Caco-2 (cell line): Measurements from ENCODE around the gene FAM98A. TPM values are rescaled to one million over a fixed set of nuclear protein-coding genes. Genes with fewer than 3 reads are reported as not detected.

Experiments
- BruUV-seq: library from RNA; stranded (reverse); fragments of 400-500 nt; replicated peaks from 2 replicates; lab custom pipeline; 2021; lab: Mats Ljungman, UMichigan
- CTCF ChIA-PET: fragments of 300-600 bp; sonication (Branson Sonifier 250); formaldehyde crosslinking; loops from one replicate; lab custom pipeline; 2022; ENCODE audit warnings: antibody characterized with exemption; lab: Charles Lee
- POLR2A ChIA-PET: fragments of 300-600 bp; sonication (Branson Sonifier 250); formaldehyde crosslinking; loops from one replicate; lab custom pipeline; 2022; ENCODE audit warnings: antibody characterized with exemption; lab: Charles Lee
- DNase-seq, 2 experiments: peaks; one replicate each; pipeline versions ENCODE4 v3.0.0 to v3.0.0-alpha.2; 2020 to 2022
- H3K27me3 ChIP-seq: replicated peaks from 2 replicates; pipeline ENCODE4 v1.6.0; 2011; ENCODE audit warnings: low read length; ENCODE audit not compliant: control insufficient read depth, insufficient read depth
- H3K36me3 ChIP-seq: 2 replicates; pipeline ENCODE4 v1.5.1; 2011; ENCODE audit warnings: low read length; ENCODE audit not compliant: control insufficient read depth, insufficient read depth
- H3K4me1 ChIP-seq: fragments of 250-450 bp; sonication (Bioruptor Pico); 2 replicates; pipeline ENCODE4 v1.5.1; 2020; ENCODE audit warnings: mild to moderate bottlenecking
- H3K4me3 ChIP-seq: 2 replicates; pipeline ENCODE4 v1.5.1; 2011; ENCODE audit warnings: low read depth, mild to moderate bottlenecking, control low read depth, low read length
- H3K9me3 ChIP-seq: fragments of 250-450 bp; sonication (Bioruptor Pico); 2 replicates; pipeline ENCODE4 v1.5.1; 2020; ENCODE audit warnings: mild to moderate bottlenecking, moderate library complexity
- H3K27ac Mint-ChIP-seq: one replicate; pipeline ENCODE4 v1.8.0; 2022; ENCODE audit warnings: mixed read lengths; ENCODE audit not compliant: unreplicated experiment
- H3K27me3 Mint-ChIP-seq: one replicate; pipeline ENCODE4 v1.8.0; 2022; ENCODE audit warnings: mixed read lengths; ENCODE audit not compliant: insufficient read depth, unreplicated experiment
- H3K36me3 Mint-ChIP-seq: one replicate; pipeline ENCODE4 v1.8.0; 2022; ENCODE audit warnings: mild to moderate bottlenecking, mixed read lengths; ENCODE audit not compliant: insufficient read depth, unreplicated experiment
- H3K4me1 Mint-ChIP-seq: one replicate; pipeline ENCODE4 v1.8.0; 2022; ENCODE audit warnings: low read depth, mixed read lengths; ENCODE audit not compliant: unreplicated experiment
- H3K4me3 Mint-ChIP-seq: one replicate; pipeline ENCODE4 v1.8.0; 2022; ENCODE audit warnings: mild to moderate bottlenecking, moderate library complexity, mixed read lengths; ENCODE audit not compliant: unreplicated experiment
- H3K9me3 Mint-ChIP-seq: one replicate; pipeline ENCODE4 v1.8.0; 2022; ENCODE audit warnings: mixed read lengths; ENCODE audit not compliant: unreplicated experiment
- intact Hi-C: fragments of 100-400 bp; cut with micrococcal nuclease; formaldehyde crosslinking; loops from one replicate; pipeline ENCODE4 v1.10.0; 2022; ENCODE audit not compliant: unreplicated experiment
- total RNA-seq: library from RNA; stranded (reverse); gene quantifications from 2 replicates; pipeline ENCODE4 v1.2.3, GENCODE V29; 2022
- TF ChIP-seq, protein P1 (sequence below), 2 experiments: fragments of 200-600 bp in 1 of 2; IDR thresholded peaks; 1 replicate in 1 of 2; 2 replicates in 1 of 2; pipeline versions ENCODE4 v1.5.1 to v1.8.0; 2011 to 2022; ENCODE audit warnings: antibody characterized with exemption in 1 of 2, control low read depth in 1 of 2, inconsistent platforms in 1 of 2, low read depth in 1 of 2, low read length in 1 of 2, mild to moderate bottlenecking in 1 of 2, moderate library complexity in 1 of 2; ENCODE audit not compliant: insufficient read depth in 1 of 2, severe bottlenecking in 1 of 2, unreplicated experiment in 1 of 2

The FAM98A gene
- total RNA-seq, 1 experiment from 2014 or later: 53.9 TPM

DNA sequence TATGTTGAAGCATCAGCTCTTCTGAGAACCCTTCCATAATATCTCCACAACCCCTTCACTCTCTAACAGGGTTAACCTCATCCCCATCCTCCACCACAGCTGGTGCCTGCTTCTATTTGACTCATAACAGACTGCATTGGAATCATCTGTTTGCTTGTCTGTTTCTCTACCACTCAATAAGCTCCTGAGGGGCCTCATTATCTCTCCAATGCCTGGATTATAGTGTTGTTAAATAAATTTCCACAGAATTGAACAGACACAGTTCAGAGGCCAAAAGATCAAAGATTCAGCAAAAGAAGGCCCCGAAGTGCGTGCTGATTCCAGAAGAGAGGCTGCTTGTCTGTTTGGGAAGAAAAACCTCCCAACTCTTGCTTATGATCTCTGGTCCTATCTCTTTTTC, 33.7 kb upstream of the FAM98A start:
- Mint-ChIP-seq H3K9me3 (no peaks in the 10 kb centered on the region), H3K27me3 (no peaks in the 10 kb centered on the region)
- CTCF ChIA-PET: no interaction called here

DNA sequence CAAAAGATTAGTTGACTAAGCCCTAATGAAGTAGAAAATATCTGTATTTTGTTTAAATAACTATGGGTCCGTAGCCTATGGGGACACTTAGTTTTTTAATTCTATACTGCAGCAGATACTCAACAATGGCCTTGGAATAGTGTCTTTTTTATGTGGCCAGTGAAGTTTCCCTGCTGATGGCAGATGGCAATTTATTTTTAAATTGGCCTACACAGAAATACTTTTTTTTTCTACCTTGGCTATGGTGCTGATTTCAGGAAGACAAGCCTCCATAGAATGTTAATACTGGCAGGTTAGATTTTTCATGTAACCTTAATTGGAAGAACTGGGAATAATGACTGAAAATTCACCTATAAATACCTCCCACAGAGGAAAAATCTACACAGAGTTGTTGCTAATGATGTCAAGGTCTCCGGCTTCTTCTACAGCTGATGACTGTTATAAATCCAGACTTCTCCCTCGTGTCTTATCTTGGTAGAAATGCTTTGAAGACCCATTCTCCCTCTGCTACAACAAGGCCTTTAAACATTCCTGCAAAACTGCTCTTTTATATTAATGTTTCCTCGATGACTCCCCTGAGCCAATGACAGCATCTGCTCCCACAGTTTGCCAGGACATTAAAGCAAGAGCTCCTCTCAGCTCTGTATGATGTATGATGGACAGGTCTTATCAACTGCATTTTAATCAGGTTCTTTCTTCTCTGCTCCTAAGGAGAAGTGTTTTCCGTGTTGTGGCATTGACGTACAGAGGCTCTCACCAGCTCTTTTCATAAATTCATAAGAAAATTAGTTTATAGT, 29.1 kb upstream of the FAM98A start:
- Histone ChIP-seq H3K4me1 (no peaks in the 10 kb centered on the region), H3K9me3 (no peaks in the 10 kb centered on the region), H3K27me3 (no peaks in the 10 kb centered on the region), H3K4me3 (no peak overlapping the region), H3K36me3 (no peaks in the 10 kb centered on the region)
- Mint-ChIP-seq H3K36me3 (no peaks in the 10 kb centered on the region), H3K4me1 (no peaks in the 10 kb centered on the region), H3K27me3 (no peaks in the 10 kb centered on the region), H3K4me3 (no peak overlapping the region), H3K27ac (no peak overlapping the region), H3K9me3 (no peaks in the 10 kb centered on the region)
- TF ChIP-seq, protein P1, sequence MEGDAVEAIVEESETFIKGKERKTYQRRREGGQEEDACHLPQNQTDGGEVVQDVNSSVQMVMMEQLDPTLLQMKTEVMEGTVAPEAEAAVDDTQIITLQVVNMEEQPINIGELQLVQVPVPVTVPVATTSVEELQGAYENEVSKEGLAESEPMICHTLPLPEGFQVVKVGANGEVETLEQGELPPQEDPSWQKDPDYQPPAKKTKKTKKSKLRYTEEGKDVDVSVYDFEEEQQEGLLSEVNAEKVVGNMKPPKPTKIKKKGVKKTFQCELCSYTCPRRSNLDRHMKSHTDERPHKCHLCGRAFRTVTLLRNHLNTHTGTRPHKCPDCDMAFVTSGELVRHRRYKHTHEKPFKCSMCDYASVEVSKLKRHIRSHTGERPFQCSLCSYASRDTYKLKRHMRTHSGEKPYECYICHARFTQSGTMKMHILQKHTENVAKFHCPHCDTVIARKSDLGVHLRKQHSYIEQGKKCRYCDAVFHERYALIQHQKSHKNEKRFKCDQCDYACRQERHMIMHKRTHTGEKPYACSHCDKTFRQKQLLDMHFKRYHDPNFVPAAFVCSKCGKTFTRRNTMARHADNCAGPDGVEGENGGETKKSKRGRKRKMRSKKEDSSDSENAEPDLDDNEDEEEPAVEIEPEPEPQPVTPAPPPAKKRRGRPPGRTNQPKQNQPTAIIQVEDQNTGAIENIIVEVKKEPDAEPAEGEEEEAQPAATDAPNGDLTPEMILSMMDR (IDR thresholded peaks at IDR 0.05; ENCODE audit: insufficient read depth in 1 of 2, low read depth in 1 of 2, low read length in 1 of 2, severe bottlenecking in 1 of 2, unreplicated experiment in 1 of 2): no peak
- intact Hi-C loops: no loop called here
- POLR2A ChIA-PET: no interaction called here
- CTCF ChIA-PET: no interaction called here
- no TSS peak for BruUV-seq
- no peak for DNase-seq

More for the DNA sequence above, 33.7 kb upstream of the FAM98A start:
- Histone ChIP-seq H3K9me3 (no peaks in the 10 kb centered on the region), H3K36me3 (no peaks in the 10 kb centered on the region), H3K27me3 (no peaks in the 10 kb centered on the region), H3K4me3 (no peak overlapping the region), H3K4me1 (no peaks in the 10 kb centered on the region)
- intact Hi-C loops: no loop called here
- POLR2A ChIA-PET: no interaction called here
- BruUV-seq: no TSS peak
- Mint-ChIP-seq H3K4me1 (no peaks in the 10 kb centered on the region), H3K27ac (no peak overlapping the region), H3K36me3 (no peaks in the 10 kb centered on the region), H3K4me3 (no peak overlapping the region)
- DNase-seq: no peak
- TF ChIP-seq, protein P1 (IDR thresholded peaks at IDR 0.05; ENCODE audit: insufficient read depth in 1 of 2, low read depth in 1 of 2, low read length in 1 of 2, severe bottlenecking in 1 of 2, unreplicated experiment in 1 of 2): no peak

DNA sequence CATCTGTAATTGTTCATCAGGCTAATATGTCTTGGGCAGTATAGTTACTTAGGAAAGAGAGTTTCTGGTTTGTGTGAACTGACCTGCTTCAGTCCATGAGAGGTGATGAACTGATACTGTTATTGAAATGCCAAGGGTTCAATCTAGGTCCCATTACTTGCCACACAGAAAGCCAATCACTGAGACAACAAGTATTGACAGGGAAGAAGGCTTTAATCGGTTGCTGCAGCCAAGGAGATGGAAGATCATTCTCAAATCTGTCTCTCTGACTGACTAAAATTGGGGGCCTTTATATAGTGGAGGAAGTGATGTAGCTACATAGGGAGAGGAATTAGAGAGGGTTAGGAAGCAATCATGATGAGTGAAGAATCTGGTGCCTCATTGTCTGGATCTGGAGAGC, 19.9 kb upstream of the FAM98A start:
- Histone ChIP-seq H3K4me3 (no peak overlapping the region), H3K36me3 (no peaks in the 10 kb centered on the region), H3K9me3 (peaks cover 6% of the 10 kb centered on the region; the same call in 1 of the 2 replicates), H3K27me3 (no peaks in the 10 kb centered on the region), H3K4me1 (peaks cover 12% of the 10 kb centered on the region)
- no peaks in the 10 kb centered on the region for H3K36me3 Mint-ChIP-seq
- TF ChIP-seq, protein P1 (IDR thresholded peaks at IDR 0.05; ENCODE audit: insufficient read depth in 1 of 2, low read depth in 1 of 2, low read length in 1 of 2, severe bottlenecking in 1 of 2, unreplicated experiment in 1 of 2): no peak
- POLR2A ChIA-PET: no interaction called here
- no peak overlapping the region for H3K4me3 Mint-ChIP-seq
- peaks cover 27% of the 10 kb centered on the region for H3K9me3 Mint-ChIP-seq
- peaks cover 18% of the 10 kb centered on the region for H3K4me1 Mint-ChIP-seq
- no peak overlapping the region for H3K27ac Mint-ChIP-seq
- intact Hi-C loops: no loop called here
- H3K27me3 Mint-ChIP-seq: no peaks in the 10 kb centered on the region
- no TSS peak for BruUV-seq
- no peak for DNase-seq
- CTCF ChIA-PET: no interaction called here
